A549 (cell line): ENCODE data around the gene ARL6. TPM values are rescaled to one million over a fixed set of nuclear protein-coding genes. Genes with fewer than 3 reads are reported as not detected.

Experiments
- ATAC-seq, 2 experiments: fragments of 200-7000 bp in 1 of 2; fragments of >200 bp in 1 of 2; cut with Nextera tagmentation in 1 of 2; cut with Tn5 transposase in 1 of 2; 3 replicates each; pipeline versions ENCODE4 v1.8.0 to v1.9.1; 2018 to 2020; ENCODE audit warnings: mild to moderate bottlenecking in 1 of 2, moderate library complexity in 1 of 2
- CTCF ChIA-PET: fragments of 300-600 bp; sonication (Branson Sonifier 250); formaldehyde crosslinking; extraction: SDS; loops from one replicate; lab custom pipeline; 2021; ENCODE audit warnings: antibody characterized with exemption, inconsistent platforms; lab: Yijun Ruan, JAX
- POLR2A ChIA-PET: fragments of 350-600 bp; formaldehyde crosslinking; extraction: SDS; loops from one replicate; lab custom pipeline; 2021; ENCODE audit warnings: antibody characterized with exemption, inconsistent platforms; lab: Yijun Ruan, JAX
- DNase-seq, 2 experiments: peaks; one replicate each; pipeline versions ENCODE4 v3.0.0 to v3.0.0-alpha.2; 2011 to 2016; ENCODE audit warnings: low read depth in 1 of 2, low spot score in 1 of 2
- FAIRE-seq: peaks from 2 replicates; lab custom pipeline; 2011; peaks lifted over from hg19 to GRCh38; lab: Jason Lieb, UNC
- H3K27ac ChIP-seq, 2 experiments: fragments of >200 bp; sonication (Bioruptor Twin); formaldehyde crosslinking; 3 replicates each; pipeline ENCODE4 v1.5.1; 2016 to 2017
- H3K4me1 ChIP-seq: fragments of >200 bp; sonication (Bioruptor Twin); formaldehyde crosslinking; 3 replicates; pipeline ENCODE4 v1.6.1; 2016
- H3K4me2 ChIP-seq: fragments of >200 bp; sonication (Bioruptor Twin); formaldehyde crosslinking; 3 replicates; pipeline ENCODE4 v1.6.1; 2016
- H3K4me3 ChIP-seq: fragments of >200 bp; sonication (Bioruptor Twin); formaldehyde crosslinking; 3 replicates; pipeline ENCODE4 v1.5.1; 2016
- H3K9me3 ChIP-seq: fragments of >200 bp; sonication (Bioruptor Twin); formaldehyde crosslinking; 3 replicates; pipeline ENCODE4 v1.6.1; 2016
- ESRRA ChIP-seq: fragments of 150-350 bp; IDR thresholded peaks from 2 replicates; pipeline ENCODE4 v1.6.1; 2014; ENCODE audit warnings: mild to moderate bottlenecking, low read length, borderline replicate concordance
- GATA3 ChIP-seq: IDR thresholded peaks from 2 replicates; pipeline ENCODE4 v1.6.1; 2012; ENCODE audit warnings: borderline replicate concordance
- HOXB13 ChIP-seq: fragments of 250-450 bp; sonication (Bioruptor Pico); IDR thresholded peaks from 2 replicates; pipeline ENCODE4 v1.5.0; 2020; ENCODE audit warnings: low read depth, mild to moderate bottlenecking, moderate library complexity
- HOXB5 ChIP-seq: fragments of 250-450 bp; sonication (Bioruptor Pico); IDR thresholded peaks from 2 replicates; pipeline ENCODE4 v1.5.0; 2020; ENCODE audit warnings: mild to moderate bottlenecking, moderate library complexity
- MYC ChIP-seq: IDR thresholded peaks from 2 replicates; pipeline ENCODE4 v1.6.1; 2012; ENCODE audit warnings: mild to moderate bottlenecking, inconsistent platforms, low read length, improper control_type of control experiment, borderline replicate concordance
- PHF8 ChIP-seq: fragments of 200-600 bp; sonication (generic); IDR thresholded peaks from 2 replicates; pipeline ENCODE4 v1.6.1; 2016; ENCODE audit warnings: low read depth, mild to moderate bottlenecking, antibody characterized with exemption, moderate library complexity, borderline replicate concordance
- RARB ChIP-seq: fragments of 250-450 bp; sonication (Bioruptor Pico); IDR thresholded peaks from 2 replicates; pipeline ENCODE4 v1.8.0; 2021; ENCODE audit warnings: mild to moderate bottlenecking, moderate library complexity
- TP53 ChIP-seq: fragments of 250-450 bp; sonication (Bioruptor Pico); IDR thresholded peaks from 2 replicates; pipeline ENCODE4 v1.5.0; 2021; ENCODE audit warnings: mild to moderate bottlenecking, moderate library complexity
- ZNF302 ChIP-seq: fragments of 250-450 bp; sonication (Bioruptor Pico); IDR thresholded peaks from 2 replicates; pipeline ENCODE4 v1.9.0; 2021; ENCODE audit warnings: inconsistent platforms, mild to moderate bottlenecking, moderate library complexity
- ZSCAN20 ChIP-seq: fragments of 250-450 bp; sonication (Bioruptor Pico); IDR thresholded peaks from 2 replicates; pipeline ENCODE4 v1.8.0; 2022; ENCODE audit warnings: mild to moderate bottlenecking, moderate library complexity
- WGBS: methylation state at CpG from one replicate; pipeline ENCODE4 v1.1.6; 2017; ENCODE audit errors: missing lambda C conversion rate; 5-methylcytosine and 5-hydroxymethylcytosine counted together
- polyA plus RNA-seq, 4 experiments: library from polyadenylated mRNA; depleted of rRNA in 3 of 4; stranded (reverse); fragments of >200 nt; fragmentation: RNase III in 1 of 4; extraction: RNeasy Plus Mini Kit Qiagen cat#74134 plus additional on column Dnase treatment in 1 of 4; gene quantifications; 2 replicates in 3 of 4; 3 replicates in 1 of 4; pipeline ENCODE4 v1.2.3, GENCODE V29; 2011 to 2017
- TF ChIP-seq, protein P1 (sequence below): fragments of 150-350 bp; IDR thresholded peaks from 2 replicates; pipeline ENCODE4 v1.6.1; 2014; ENCODE audit warnings: low read depth, mild to moderate bottlenecking, low read length
- TF ChIP-seq, protein P2 (sequence below): fragments of >200 bp; sonication (Bioruptor Twin); formaldehyde crosslinking; IDR thresholded peaks from 3 replicates; pipeline ENCODE4 v1.5.1; 2016
- TF ChIP-seq, protein P3 (sequence below): IDR thresholded peaks from 2 replicates; pipeline ENCODE4 v1.6.1; 2012; ENCODE audit warnings: low read depth, borderline replicate concordance

ARL6 gene
- polyA plus RNA-seq, 2 of the 4 experiments (the other 2 are of a cell fraction), result 7.3 to 11.7 TPM

DNA sequence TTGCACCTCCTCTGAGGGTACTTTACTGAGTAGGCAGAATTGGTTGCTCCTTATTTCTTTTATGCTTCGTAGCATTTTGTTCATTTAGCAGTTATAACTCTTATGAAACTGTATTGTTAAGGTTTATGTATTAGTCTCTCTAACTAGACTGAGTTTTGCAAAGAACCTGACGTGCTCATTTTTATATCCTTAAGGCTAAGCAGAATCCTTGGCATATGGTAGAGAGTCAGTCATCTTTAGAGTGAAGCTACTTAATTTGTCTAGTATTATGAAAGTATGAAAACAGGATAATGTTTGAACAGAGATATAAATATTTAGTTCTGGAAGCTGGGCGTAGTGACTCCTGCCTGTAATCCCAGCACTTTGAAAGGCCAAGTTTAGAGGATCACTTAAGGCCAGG lies 77.4 kb downstream of the ARL6 start:
- H3K4me3 ChIP-seq, result no peak overlapping the region
- no peak for FAIRE-seq
- ATAC-seq, result no peak
- H3K27ac ChIP-seq, result no peak overlapping the region
- H3K9me3 ChIP-seq, result no peaks in the 10 kb centered on the region
- no peak for TF ChIP-seq ZNF302 (CRISPR knock-in tag)
- TF ChIP-seq HOXB5, result no peak
- no peak for TF ChIP-seq TP53 (CRISPR knock-in tag)
- TF ChIP-seq ZSCAN20 (CRISPR knock-in tag), result no peak
- TF ChIP-seq, protein P1, sequence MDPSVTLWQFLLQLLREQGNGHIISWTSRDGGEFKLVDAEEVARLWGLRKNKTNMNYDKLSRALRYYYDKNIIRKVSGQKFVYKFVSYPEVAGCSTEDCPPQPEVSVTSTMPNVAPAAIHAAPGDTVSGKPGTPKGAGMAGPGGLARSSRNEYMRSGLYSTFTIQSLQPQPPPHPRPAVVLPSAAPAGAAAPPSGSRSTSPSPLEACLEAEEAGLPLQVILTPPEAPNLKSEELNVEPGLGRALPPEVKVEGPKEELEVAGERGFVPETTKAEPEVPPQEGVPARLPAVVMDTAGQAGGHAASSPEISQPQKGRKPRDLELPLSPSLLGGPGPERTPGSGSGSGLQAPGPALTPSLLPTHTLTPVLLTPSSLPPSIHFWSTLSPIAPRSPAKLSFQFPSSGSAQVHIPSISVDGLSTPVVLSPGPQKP, result no peak
- no peaks in the 10 kb centered on the region for H3K4me1 ChIP-seq
- H3K4me2 ChIP-seq, result no peak overlapping the region
- CTCF ChIA-PET, result no interaction called here
- DNase-seq, result no peak
- 91% methylated on average over 3 of the region's 3 CpGs for WGBS
- POLR2A ChIA-PET, result no interaction called here

DNA sequence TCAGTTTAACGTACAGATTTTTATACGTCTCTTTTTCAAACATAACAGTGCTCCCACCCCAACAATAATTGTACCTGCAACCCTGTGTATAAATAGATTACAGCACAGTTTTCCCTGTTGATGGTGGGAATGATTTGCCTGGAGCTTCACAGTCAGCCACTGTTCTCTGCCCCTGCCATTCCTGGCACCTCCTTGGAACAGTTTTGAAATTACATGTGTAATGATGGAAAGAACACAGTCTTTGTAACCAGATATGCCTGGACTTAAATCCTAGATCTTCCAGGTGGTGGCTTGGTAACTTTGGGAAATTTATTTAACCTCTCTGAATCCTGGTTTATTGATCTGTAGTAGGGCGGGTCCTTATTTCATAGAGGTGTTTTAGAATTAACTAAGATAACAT lies 84.2 kb downstream of the ARL6 start:
- Histone ChIP-seq H3K4me1 (no peaks in the 10 kb centered on the region), H3K9me3 (no peaks in the 10 kb centered on the region), H3K4me3 (no peak overlapping the region), H3K4me2 (no peak overlapping the region), H3K27ac (no peak overlapping the region)
- DNase-seq (no peak), ATAC-seq (no peak), FAIRE-seq (no peak)
- POLR2A ChIA-PET, result no interaction called here
- WGBS, result 98% methylated on average over 3 of the region's 3 CpGs
- no peak for TF ChIP-seq MYC
- TF ChIP-seq RARB, result no peak
- no peak for TF ChIP-seq PHF8
- TF ChIP-seq, protein P2, sequence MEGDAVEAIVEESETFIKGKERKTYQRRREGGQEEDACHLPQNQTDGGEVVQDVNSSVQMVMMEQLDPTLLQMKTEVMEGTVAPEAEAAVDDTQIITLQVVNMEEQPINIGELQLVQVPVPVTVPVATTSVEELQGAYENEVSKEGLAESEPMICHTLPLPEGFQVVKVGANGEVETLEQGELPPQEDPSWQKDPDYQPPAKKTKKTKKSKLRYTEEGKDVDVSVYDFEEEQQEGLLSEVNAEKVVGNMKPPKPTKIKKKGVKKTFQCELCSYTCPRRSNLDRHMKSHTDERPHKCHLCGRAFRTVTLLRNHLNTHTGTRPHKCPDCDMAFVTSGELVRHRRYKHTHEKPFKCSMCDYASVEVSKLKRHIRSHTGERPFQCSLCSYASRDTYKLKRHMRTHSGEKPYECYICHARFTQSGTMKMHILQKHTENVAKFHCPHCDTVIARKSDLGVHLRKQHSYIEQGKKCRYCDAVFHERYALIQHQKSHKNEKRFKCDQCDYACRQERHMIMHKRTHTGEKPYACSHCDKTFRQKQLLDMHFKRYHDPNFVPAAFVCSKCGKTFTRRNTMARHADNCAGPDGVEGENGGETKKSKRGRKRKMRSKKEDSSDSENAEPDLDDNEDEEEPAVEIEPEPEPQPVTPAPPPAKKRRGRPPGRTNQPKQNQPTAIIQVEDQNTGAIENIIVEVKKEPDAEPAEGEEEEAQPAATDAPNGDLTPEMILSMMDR, result no peak
- no peak for TF ChIP-seq ZSCAN20 (CRISPR knock-in tag)
- TF ChIP-seq ESRRA, result no peak
- TF ChIP-seq, protein P3, sequence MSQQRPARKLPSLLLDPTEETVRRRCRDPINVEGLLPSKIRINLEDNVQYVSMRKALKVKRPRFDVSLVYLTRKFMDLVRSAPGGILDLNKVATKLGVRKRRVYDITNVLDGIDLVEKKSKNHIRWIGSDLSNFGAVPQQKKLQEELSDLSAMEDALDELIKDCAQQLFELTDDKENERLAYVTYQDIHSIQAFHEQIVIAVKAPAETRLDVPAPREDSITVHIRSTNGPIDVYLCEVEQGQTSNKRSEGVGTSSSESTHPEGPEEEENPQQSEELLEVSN, result no peak
- no peak for TF ChIP-seq HOXB13 (CRISPR knock-in tag)
- TF ChIP-seq GATA3, result no peak
- CTCF ChIA-PET, result interaction anchor here (1.5 kb wide), 1 partner anchor 16 kb away, joined by 3 read pairs; no protein-coding TSS in a partner anchor

Other genes with a start within 250 kb of the ARL6 start
- gene CRYBG3, start 57.3 kb downstream of the ARL6 start, polyA plus RNA-seq (2011; rRNA removed), result 8.7 TPM in 2 replicates
- gene CRYBG3, start 57.3 kb downstream of the ARL6 start, polyA plus RNA-seq (2017; fragmentation: RNase III; extraction: RNeasy Plus Mini Kit Qiagen cat#74134 plus additional on column Dnase treatment), result 3.6 to 4.5 TPM (median 4.3 TPM) in 3 replicates
- 42.4 and 49.6 TPM in 2 replicates for gene RIOX2, start 207.7 kb downstream of the ARL6 start, polyA plus RNA-seq (2011; rRNA removed)
- gene RIOX2, start 207.7 kb downstream of the ARL6 start, polyA plus RNA-seq (2017; fragmentation: RNase III; extraction: RNeasy Plus Mini Kit Qiagen cat#74134 plus additional on column Dnase treatment), result 34.1 to 40.1 TPM (median 35.0 TPM) in 3 replicates